Daoy (cell line): ENCODE data around the gene MTCH2. TPM values are rescaled to one million over a fixed set of nuclear protein-coding genes. Genes with fewer than 3 reads are reported as not detected.
"Not testable (repeated sequence)": the region's sequence is repeated elsewhere in the genome, so short reads cannot be mapped to it uniquely, and the experiment has no call there.

Experiments used
- DNase-seq: peaks from one replicate; pipeline ENCODE4 v3.0.0-alpha.2; 2015; ENCODE audit warnings: low read depth
- total RNA-seq: library from RNA; depleted of rRNA; stranded (reverse); fragments of >200 nt; shearing (Covaris generic); gene quantifications from 2 replicates; pipeline ENCODE4 v1.2.3, GENCODE V29; 2014; rRNA removed

The MTCH2 gene
- 119 and 128 TPM in 2 replicates for total RNA-seq

DNA sequence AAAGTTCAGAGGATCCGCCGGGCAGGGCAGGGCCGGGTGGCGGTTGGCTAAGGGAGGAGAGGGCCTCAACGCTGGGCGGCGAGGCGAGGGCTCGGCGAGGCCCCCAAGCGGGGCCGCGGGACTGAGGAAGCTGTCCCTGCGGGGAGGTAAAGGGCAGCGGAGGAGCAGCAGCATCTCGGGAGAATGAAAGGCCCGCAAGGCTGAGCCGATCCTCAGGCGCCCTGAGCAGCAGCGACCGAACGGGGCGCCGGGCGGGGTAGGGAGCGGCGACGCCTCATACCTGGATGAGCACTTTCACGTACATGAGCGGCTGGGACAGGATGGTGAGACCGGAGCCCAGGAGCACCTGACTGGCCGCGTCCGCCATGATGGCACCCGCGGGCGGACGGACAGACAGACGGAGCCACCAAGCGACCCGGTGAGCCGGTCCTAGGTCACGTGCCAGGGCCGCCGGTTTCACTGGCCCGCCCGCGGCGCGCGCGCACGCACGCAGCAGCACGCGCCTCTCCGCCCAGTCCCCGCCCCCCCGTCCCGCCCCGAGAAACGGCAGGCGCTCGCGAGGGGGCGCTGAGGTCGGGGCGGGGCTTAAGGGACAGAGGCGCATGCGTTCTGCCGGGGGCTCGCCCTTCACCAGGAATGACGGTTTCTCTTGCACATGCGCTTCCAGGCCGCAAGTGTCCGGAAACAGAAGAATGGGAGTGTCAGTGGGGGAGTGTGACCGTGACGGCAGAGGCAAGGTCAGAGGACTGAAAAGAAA is at the start of gene MTCH2:
TSS of gene MTCH2 (minus strand) at position 461 of the 757 bp plus-strand sequence. CDS start at position 367, 94 bp downstream.
- peak; percentile 98 for DNase-seq

DNA sequence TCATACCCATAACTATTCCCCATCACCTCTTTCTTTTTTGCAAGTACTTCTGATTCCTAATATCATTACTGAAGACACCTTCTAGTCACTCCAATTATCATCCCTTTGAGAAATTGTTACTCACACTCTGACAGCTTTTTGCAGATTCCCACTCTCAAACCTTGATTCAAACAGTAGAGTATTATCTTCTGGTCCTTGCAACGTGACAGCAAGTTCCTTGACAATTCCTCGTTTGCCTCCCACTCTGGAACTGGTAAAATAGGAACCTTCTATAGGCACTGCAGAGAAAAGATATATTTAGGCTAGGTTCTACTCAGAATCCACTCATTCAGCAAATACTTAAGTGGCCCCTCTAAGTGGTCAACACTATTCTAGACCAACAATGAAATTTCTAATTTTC is 49.6 kb upstream of the MTCH2 start:
- no peak for DNase-seq

DNA sequence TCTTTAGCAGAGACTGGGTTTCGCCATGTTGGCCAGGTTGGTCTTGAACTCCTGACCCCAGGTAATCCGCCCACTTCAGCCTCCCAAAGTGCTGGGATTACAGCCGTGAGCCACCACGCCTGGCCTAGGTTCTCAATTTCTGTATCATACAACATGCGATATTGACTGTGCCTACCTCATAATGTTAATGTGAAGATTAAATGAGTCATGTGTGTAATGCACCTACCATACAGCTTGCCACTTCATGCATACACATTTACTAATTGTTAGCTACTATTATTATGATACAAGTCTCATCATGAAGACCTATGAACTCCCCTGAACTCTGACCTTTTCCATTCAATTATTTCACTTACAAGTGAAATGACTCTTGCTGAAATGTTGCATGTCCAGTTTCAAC is 47.1 kb upstream of the MTCH2 start:
- no peak for DNase-seq

DNA sequence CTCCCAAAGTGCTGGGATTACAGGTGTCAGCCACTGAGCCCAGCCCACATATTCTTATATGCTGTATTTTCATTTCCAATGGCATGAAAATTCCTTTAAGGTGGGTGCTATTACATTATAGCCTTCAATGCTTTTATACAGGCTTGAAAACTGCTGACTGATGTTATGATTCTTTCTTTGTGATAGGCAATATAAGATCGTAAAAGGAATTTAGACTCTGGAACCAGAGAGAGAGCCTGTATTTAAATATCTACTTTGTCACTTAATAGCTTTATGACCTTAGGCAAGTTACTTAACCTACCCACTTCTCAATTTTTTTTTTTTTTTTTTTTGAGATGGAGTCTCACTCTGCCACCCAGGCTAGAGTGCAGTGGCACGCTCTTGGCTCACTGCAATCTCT is 46.6 kb upstream of the MTCH2 start:
- DNase-seq: no peak

DNA sequence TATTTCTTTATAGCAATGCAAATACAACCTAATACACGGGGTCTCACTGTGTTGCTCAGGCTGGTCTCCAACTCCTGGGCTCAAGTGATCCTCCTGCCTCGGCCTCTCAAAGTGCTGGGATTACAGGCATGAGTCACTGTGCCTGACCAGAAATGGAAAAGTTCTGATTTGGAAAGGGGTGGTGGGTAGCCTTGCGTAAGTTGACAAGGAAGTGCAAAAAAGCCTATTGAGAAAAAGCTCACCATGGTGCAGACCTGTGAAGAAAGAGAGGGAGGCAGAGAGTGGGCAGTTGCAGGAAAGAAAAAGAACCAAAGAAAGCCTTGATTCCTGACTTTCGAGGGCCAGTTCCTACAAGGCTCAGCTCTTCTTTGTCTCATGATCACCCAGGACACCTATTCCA is 45.8 kb upstream of the MTCH2 start:
- DNase-seq: no peak

DNA sequence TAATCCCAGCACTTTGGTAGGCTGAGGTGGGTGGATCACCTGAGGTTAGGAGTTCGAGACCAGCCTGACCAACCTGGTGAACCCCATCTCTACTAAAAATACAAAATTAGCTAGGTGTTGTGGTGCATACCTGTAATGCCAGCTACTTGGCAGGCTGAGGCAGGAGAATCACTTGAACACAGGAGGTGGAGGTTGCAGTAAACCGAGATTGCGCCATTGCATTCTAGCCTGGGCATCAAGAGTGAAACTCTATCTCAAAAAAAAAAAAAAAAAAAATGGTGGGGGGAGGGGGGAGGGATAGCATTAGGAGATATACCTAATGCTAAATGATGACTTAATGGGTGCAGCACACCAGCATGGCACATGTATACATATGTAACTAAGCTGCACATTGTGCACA is 44.3 kb upstream of the MTCH2 start:
- DNase-seq: not testable (repeated sequence)

DNA sequence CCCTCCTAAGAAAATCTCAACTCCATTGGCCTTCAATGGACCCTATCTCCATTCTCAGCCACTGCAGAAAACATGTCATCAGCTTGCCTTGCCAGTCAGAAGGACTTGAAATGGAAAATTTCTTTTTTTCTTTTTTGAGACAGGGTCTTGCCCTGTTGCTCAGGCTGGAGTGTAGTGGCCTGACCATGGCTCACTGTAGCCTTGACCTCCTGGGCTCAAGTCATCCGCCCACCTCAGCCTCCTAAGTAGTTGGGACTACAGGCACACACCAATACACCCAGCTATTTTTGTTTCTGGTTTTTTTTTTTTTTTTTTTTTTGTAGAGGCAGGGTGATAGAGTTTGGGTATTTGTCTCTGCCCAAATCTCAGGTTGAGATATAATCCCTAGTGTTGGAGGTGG is 43.8 kb upstream of the MTCH2 start:
- no peak for DNase-seq

DNA sequence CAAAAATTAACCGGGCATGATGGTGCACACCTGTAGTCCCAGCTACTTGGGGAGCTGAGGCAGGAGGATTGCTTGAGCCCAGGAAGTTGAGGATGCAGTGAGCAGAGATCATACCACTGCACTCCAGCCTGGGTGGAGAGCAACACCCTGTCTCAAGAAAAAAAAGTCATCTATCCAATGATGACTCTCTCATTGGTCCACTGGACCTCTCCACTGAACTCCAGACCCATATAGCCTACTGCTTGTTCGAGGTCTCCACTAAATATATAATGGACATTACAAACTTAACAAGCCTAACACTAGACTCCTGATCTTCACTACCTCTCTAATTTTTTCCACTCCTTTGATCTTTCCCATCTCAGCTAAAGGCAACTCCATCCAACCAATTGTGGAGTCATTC is 33.5 kb upstream of the MTCH2 start:
- DNase-seq: no peak

DNA sequence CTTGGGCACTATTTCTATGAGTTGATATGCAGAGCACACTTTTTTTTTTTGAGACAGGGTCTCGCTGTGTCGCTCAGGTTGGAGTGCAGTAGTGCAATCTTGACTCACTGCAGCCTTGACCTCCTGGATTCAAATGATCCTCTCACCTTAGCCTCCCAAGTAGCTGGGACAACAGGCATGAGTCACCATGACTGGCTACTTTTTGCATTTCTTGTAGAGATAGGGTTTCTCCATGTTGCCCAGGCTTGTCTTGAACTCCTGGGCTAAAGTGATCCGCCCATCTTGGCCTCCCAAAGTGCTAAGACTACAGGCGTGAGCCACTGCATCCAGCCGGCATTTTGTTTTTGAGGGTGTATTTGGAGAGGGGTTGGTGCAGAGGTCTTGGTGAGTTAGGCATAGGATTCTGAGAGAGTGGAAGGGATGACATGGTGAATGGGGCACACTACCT is 29.9 kb upstream of the MTCH2 start:
- DNase-seq: peak; percentile 52

DNA sequence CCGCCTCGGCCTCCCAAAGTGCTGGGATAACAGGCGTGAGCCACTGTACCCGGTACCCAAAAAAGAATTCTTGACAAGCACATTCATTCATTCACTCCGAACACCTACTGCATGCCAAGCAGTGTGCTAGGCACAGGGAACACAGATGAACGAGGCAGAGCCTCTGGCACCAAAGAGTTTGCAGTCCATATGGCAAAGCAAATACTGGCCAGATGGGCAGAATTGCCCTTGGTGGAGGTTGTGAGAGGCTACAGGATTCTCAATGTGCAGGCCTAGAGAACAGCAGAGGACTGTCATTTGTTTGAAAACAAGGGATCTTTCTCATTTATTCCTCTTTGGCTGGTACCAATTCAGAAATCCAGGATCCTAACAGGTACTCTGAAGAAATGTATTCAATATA is 27.5 kb upstream of the MTCH2 start:
- no peak for DNase-seq

DNA sequence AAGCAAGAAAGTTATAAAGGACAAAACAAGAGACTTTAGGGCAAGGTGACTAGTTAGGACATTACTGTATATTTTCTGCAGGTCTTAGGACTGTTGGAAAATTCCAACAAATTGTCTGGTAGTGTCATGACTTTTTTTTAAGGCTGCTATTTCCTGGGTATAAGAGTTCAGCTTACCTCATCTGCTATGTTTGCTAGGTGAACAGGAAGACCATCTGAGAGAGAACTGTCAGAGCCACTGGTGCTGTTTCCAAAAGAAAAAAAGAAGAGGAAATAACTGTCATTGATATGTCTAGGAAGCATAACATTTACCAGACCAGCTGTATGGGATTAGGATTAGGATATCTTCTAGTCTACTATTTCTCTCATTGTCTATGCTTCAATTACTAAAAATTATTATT is 26.3 kb upstream of the MTCH2 start:
- DNase-seq: no peak

DNA sequence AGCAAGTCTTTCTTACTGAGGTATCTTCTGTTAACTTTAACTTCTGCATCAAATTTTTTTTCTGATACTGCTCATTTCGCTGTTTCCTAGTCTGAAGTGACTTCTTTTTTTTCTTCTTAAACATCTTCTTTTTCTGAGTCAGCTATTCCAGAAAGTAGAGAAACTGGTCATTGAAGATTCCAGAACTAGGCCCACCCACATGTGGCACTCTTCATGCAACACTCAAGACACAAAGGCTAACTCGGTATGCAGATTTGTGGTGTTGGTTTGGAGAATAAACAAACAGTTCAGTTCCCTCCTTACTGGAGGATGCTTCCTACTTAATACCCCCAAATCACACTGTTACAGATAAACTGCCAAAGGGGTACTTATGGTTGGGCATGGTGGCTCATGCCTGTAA is 25.2 kb upstream of the MTCH2 start:
- no peak for DNase-seq

DNA sequence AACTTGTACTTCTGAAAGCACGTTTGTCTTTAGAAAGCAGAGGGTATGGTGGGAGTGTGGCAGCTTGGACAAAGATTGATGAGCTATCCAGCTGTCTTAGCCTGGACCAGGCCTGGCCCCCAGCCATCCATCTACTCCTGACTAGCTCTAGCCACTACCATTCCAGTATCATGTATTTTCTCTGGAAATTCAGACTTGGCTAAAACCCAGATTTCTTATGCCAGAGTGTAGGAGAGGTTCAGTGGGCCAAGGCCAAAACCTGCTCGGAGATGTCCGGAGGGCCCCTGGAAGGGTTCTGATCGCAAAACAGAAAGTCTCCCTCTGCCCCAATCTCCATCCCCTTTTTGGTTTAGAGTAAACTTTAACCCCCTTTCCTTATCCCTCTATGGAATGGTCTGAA is 24.8 kb upstream of the MTCH2 start:
- DNase-seq: no peak

DNA sequence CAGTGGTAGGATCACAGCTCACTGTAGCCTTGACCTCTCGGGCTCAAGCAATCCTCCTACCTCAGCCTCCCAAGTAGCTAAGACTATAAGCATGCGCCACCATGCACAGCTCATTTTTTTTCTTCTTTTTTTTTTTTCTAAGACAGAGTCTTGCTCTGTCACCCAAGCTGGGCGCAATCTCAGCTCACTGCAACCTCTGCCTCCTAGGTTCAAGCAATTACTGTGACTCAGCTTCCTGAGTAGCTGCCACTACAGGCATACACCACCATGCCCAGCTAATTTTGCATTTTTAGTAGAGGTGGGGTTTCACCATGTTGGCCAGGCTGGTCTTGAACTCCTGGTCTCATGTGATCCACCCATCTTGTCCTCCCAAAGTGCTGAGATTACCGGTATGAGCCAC is 22.6 kb upstream of the MTCH2 start:
- peak; percentile 83 for DNase-seq

DNA sequence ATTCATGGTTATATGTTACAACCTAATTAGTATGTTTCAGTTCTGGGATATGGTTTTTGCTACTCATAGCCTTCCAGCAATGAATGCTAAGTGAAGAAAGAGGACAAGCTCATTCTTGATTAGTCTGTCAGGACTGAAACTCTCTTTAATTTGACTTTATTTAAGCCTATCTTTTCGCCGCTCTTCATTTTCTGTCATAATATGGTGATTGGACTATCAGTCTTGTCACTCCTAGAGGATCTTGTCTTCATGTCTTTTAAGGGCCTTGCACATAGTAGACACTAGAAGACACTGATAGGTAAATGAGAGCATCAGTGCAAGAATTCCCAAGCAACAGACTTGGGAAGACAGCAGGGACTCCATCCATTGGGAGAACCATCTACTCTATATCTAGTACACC is 18.9 kb upstream of the MTCH2 start:
- DNase-seq: no peak

DNA sequence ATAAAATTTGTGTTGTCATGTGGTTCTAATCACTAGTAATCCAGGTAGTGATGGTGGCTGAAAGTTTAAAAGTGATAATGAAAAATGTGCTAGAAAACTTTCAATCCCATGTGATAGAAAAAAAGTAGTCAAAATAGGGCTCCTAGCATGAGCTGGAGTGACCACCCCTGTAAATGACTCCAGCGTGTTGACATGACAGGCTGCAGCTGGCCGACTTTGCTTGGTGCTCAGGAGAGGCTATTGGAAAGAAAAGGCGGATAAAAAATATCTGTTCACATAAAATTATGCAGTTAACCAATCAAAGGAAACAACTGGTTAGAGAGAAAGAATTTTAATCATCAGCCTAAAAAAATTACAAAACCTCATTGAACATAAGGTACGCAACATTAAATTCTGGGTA is 16.9 kb upstream of the MTCH2 start:
- no peak for DNase-seq

DNA sequence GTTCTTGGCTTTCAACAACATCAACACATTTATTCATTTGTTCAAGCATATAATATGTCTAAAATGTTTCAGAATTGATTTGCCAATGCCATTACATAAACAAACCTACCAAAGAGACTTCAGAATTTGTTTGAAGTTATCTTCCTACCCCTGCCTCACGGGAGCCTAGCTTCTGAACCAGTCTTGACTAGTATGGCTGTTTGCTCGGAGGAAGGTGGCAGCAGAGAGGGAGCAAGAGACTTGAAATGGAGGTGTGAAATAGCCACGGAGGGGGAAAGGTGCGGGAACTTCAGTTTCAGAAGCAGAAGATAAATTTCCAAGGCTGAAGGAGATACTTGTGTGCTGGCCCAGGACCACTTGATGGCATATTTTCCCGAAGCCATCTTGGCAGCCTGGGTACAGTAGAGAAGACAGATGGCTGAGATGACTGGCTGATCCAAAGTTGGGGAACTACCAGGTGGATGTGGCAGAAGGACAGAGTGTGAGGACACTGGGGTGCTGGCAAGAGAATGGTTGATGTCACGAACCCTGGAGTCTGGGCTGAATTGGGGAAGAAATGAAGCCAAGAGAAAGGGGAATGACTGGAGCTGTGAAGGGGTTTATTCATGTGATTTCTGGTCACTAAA is 14.0 kb upstream of the MTCH2 start:
- no peak for DNase-seq

DNA sequence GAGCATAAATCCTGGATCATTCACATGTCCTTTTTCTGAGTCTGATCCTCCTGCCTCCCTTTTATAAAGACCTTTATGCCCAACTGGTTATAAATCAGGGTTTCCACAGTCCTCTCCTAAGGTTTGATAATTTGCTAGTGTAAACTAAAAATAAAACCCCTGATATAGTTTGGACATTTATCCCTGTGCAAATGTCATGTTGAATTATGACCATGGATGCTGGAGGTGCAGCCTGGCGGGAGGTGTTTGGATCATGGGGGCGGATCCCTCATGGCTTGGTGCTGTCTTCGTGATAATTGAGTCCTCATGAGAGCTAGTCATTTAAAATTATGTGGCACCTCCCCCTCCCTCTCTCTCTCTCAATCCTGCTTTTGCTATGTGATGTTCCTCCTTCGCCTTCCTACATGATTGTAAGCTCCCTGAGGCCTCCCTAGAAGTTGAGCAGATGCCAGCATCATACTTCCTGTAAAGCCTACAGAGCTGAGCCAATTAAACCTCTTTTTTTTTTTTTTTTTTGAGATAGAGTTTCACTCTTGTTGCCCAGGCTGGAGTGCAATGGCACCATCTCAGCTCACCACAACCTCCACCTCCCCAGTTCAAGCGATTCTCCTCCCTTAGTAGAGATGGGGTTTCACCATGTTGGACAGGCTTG is 9.6 kb upstream of the MTCH2 start:
- no peak for DNase-seq

DNA sequence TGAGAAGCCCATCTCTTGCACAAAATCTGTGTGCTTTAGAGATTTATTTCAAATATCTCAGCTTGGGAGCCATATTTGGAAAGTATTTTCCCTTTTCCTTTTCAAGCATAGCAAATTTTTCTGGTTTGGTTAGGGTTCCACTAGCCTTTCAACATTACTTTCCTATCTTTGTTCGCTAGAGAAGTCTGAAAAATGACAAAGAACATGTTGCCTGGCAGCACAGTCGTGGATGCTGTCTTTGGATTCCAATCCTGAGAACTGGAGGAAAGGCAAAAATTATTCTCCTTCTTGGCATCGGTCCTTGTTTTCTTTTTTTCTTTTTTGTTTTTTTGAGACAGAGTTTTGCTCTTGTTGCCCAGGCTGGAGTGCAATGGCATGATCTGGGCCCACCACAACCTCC is 6.9 kb upstream of the MTCH2 start:
- no peak for DNase-seq

DNA sequence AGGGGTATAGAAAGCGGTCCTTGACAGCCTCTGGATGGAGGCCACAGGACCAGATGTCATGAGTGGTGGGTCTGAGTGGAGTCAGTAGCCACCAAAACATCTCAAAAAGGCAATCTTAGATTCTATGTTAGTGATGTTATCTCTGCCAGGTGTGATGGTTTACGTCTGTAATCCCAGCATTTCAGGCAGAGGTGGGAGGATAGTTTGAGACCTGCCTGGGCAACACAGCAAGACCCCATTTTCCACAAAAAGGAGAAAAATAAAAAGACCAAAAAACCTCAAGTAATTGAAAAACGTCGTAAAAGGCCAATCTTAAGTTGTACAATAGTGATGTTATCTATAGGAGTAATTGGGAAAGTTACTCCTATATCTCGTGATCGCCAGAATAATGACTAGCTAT is 3.7 kb upstream of the MTCH2 start:
- no peak for DNase-seq

DNA sequence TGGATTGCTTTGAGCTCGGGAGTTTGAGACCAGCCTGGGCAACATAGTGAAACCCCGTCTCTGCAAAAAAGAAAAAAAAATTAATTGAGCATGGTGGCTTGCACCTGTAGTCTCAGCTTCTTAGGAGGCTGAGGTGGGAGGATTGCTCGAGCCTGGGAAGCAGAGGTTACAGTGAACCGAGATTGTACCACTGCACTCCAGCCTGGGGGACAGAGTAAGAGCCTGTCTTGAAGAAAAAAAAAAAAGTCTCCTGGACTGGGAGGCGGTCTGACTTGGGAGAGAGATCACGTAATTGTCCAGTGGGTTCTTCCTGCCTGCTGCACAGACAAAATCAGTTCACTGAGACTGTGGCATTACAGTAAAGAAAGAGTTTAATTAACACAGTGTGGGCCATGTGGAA is 3.1 kb upstream of the MTCH2 start:
- DNase-seq: no peak

DNA sequence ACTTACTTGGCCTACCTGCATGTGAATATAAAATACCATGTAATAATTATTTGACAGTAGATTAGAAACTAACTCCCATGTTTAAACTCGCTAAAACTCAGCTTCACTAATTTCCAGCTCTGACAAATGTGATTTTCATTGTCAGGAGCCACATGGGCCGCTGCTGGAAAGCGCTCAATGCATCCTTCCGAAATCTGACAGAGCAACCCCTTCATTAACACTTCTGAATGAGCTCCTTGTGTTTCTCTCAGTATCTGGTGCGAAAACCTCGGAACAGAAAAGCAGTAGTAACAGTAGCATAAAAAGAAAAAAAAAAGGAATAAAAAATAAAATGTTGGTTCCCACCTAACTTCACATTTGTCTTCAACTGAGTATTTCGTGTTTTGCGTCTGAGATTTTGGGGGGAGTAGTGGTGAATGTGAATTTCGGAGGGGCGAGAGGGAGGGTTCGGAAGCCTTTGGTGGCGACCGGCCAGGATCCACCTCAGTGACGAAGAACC is 710 bp downstream of the MTCH2 start:
- DNase-seq: peak; percentile 3

DNA sequence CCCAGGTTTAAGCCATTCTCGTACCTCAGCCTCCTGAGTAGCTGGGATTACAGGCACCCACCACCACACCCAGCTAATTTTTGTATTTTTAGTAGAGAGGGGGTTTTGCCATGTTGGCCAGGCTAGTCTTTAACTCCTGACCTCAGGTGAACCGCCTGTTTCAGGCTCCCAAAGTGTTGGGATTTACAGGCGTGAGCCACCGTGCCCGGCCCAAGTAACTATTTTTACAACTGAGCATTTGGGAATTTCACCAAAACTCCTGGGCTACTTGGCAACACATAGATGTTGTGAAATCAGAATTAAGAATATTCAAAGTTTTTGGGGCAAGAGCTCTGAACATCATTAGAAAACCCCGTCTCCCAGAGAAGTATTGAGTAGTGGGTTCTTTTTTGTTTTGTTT is 1.9 kb downstream of the MTCH2 start:
- not testable (repeated sequence) for DNase-seq
